Esophagus squamous epithelium (tissue), 4 donors: Measurements from ENCODE around the gene NOL4.

Experiments
- POLR2A ChIP-seq, 4 donors: fragments of 450-650 bp; IDR thresholded peaks; one replicate each; pipeline ENCODE4 v1.6.1; 2017; ENCODE audit warnings: antibody characterized with exemption in 4 of 4, mild to moderate bottlenecking in 4 of 4, moderate library complexity in 3 of 4
- TF ChIP-seq, protein P1 (sequence below), 6 experiments: fragments of 450-650 bp in 4 of 6; fragments of 200-600 bp in 2 of 6; sonication (generic) in 2 of 6; IDR thresholded peaks; one replicate each; pipeline ENCODE4 v1.5.1; 2016 to 2019; ENCODE audit warnings: antibody characterized with exemption in 6 of 6, mild to moderate bottlenecking in 4 of 6, moderate library complexity in 4 of 6

DNA sequence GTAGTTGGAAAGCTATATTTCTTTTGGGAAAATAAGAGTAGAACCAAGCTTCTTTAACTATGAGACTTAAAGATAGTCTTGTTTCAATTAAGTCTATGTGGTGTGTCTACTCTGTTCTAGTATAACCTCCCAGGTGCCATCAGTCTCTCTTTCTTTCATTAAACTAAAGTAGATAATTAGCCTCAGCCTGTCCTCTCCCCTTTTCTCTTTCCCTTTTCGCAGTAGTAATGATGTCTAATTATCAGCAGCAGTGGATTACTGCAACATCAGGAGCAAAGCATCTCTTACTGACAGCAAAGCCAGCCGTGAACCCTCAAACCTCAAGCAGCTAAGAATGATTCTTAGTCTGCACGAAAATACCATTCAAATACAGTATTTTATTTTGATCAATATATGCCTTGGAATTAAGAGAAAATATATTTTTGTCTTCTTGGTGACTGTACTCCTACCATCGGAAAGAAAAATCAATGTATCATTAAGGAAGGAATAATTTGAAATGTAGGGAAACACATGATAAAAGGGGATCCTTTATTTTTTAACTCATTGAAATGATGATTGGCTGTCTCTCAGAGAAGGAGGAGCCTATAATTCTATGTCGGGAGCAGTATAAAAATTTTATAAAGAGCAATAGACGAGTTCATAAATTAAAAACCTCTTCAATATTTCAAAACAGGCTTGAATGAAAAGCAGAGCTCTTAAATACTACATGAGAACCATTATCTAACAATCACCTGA, 4.5 kb downstream of the NOL4 start:
- TF ChIP-seq, protein P1, sequence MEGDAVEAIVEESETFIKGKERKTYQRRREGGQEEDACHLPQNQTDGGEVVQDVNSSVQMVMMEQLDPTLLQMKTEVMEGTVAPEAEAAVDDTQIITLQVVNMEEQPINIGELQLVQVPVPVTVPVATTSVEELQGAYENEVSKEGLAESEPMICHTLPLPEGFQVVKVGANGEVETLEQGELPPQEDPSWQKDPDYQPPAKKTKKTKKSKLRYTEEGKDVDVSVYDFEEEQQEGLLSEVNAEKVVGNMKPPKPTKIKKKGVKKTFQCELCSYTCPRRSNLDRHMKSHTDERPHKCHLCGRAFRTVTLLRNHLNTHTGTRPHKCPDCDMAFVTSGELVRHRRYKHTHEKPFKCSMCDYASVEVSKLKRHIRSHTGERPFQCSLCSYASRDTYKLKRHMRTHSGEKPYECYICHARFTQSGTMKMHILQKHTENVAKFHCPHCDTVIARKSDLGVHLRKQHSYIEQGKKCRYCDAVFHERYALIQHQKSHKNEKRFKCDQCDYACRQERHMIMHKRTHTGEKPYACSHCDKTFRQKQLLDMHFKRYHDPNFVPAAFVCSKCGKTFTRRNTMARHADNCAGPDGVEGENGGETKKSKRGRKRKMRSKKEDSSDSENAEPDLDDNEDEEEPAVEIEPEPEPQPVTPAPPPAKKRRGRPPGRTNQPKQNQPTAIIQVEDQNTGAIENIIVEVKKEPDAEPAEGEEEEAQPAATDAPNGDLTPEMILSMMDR (IDR thresholded peaks at IDR 0.05) = no peak
- TF ChIP-seq POLR2A (IDR thresholded peaks at IDR 0.05) = no peak
